H1 (cell line): ENCODE measurements around the gene PHF23. TPM values are rescaled to one million over a fixed set of nuclear protein-coding genes. Genes with fewer than 3 reads are reported as not detected.

Experiments
- ATF2 ChIP-seq: IDR thresholded peaks from 2 replicates; pipeline ENCODE4 v1.6.1; 2012; ENCODE audit warnings: low read length, inconsistent platforms
- CEBPB ChIP-seq: IDR thresholded peaks from 2 replicates; pipeline ENCODE4 v1.6.1; 2012; ENCODE audit warnings: low read depth, low read length
- polyA plus RNA-seq, 7 experiments: library from polyadenylated mRNA; depleted of rRNA in 3 of 7; stranded (reverse) in 5 of 7; unstranded in 2 of 7; fragments of >200 nt in 5 of 7; fragments of 200-250 nt in 2 of 7; gene quantifications; 1 replicate in 5 of 7; 2 replicates in 1 of 7; 4 replicates in 1 of 7; pipeline versions ENCODE4 v1.2.1 to v1.2.3, GENCODE V29; 2011 to 2013; ENCODE audit warnings: missing spikeins in 2 of 7, mixed read lengths in 2 of 7
- total RNA-seq: library from RNA; stranded (reverse); fragmentation: NEBNext Ultra II Directional; extraction: Animal tissue kit (Norgen Biotek cat#: 25700); gene quantifications from 2 replicates; pipeline ENCODE4 v1.2.1, GENCODE V29; 2021

PHF23 gene
- total and polyA plus RNA-seq, 2 of the 8 experiments (the other 6 are each of a cell fraction or from before 2014, with no cell fraction given): 47.5 to 62.8 TPM

- TF ChIP-seq ATF2: no peak
- no peak for TF ChIP-seq CEBPB
- TF ChIP-seq, all 59 proteins: peak for 0
These were observed 44.4 kb upstream of the PHF23 start (continued) for GRCh38 chr17:7283471-7284216.
